Keratinocyte (primary cell): ENCODE data around the gene VAT1L. TPM values are rescaled to one million over a fixed set of nuclear protein-coding genes. Genes with fewer than 3 reads are reported as not detected.

Experiments used
- DNase-seq: peaks from one replicate; pipeline ENCODE4 v3.0.0-alpha.2; 2011; ENCODE audit warnings: low read depth, missing footprints, low spot score
- FAIRE-seq: peaks from 2 replicates; lab custom pipeline; 2011; peaks lifted over from hg19 to GRCh38; lab: Jason Lieb, UNC
- H2AFZ ChIP-seq: 2 replicates; pipeline ENCODE4 v1.6.0; 2012; ENCODE audit warnings: low read length, control low read depth, inconsistent platforms; ENCODE audit not compliant: control insufficient read depth
- H3K27ac ChIP-seq: 2 replicates; pipeline ENCODE4 v1.5.1; 2011; ENCODE audit warnings: low read length; ENCODE audit not compliant: control insufficient read depth, insufficient read depth
- H3K27me3 ChIP-seq: 3 replicates; pipeline ENCODE4 v1.6.0; 2011; ENCODE audit warnings: low read length; ENCODE audit not compliant: control insufficient read depth, insufficient read depth; ENCODE audit errors: extremely low read depth
- H3K36me3 ChIP-seq, 2 experiments: 2 replicates in 1 of 2; 3 replicates in 1 of 2; pipeline ENCODE4 v1.5.1; 2011; ENCODE audit warnings: low read length in 2 of 2, mild to moderate bottlenecking in 1 of 2; ENCODE audit not compliant: control insufficient read depth in 2 of 2, insufficient read depth in 2 of 2; ENCODE audit errors: extremely low read depth in 1 of 2
- H3K4me1 ChIP-seq: 3 replicates; pipeline ENCODE4 v1.5.1; 2011; ENCODE audit warnings: low read length; ENCODE audit not compliant: control insufficient read depth, insufficient read depth; ENCODE audit errors: extremely low read depth
- H3K4me2 ChIP-seq: 3 replicates; pipeline ENCODE4 v1.6.0; 2011; ENCODE audit warnings: low read depth, low read length; ENCODE audit not compliant: control insufficient read depth, insufficient read depth; ENCODE audit errors: extremely low read depth
- H3K4me3 ChIP-seq, 3 experiments: fragments of 200-600 bp in 1 of 3; sonication (generic) in 1 of 3; 2 replicates in 2 of 3; 3 replicates in 1 of 3; pipeline ENCODE4 v1.5.1; 2011 to 2016; ENCODE audit warnings: low read length in 3 of 3, mild to moderate bottlenecking in 3 of 3, control low read depth in 2 of 3, inconsistent platforms in 1 of 3, low read depth in 1 of 3, mixed read lengths in 1 of 3, mixed run types in 1 of 3, moderate library complexity in 1 of 3; ENCODE audit not compliant: control insufficient read depth in 2 of 3, insufficient read depth in 2 of 3; ENCODE audit errors: extremely low read depth in 1 of 3
- H3K79me2 ChIP-seq: 2 replicates; pipeline ENCODE4 v1.6.0; 2012; ENCODE audit warnings: low read length; ENCODE audit not compliant: control insufficient read depth, insufficient read depth
- H3K9ac ChIP-seq: 3 replicates; pipeline ENCODE4 v1.6.0; 2011; ENCODE audit warnings: low read length; ENCODE audit not compliant: control insufficient read depth, insufficient read depth; ENCODE audit errors: extremely low read depth
- H3K9me1 ChIP-seq: 3 replicates; pipeline ENCODE4 v1.6.0; 2011; ENCODE audit warnings: low read length; ENCODE audit not compliant: control insufficient read depth, insufficient read depth; ENCODE audit errors: extremely low read depth
- H3K9me3 ChIP-seq: 2 replicates; pipeline ENCODE4 v1.5.1; 2012; ENCODE audit warnings: low read depth, low read length; ENCODE audit not compliant: control insufficient read depth
- H4K20me1 ChIP-seq: 3 replicates; pipeline ENCODE4 v1.6.0; 2011; ENCODE audit warnings: low read length; ENCODE audit not compliant: control insufficient read depth, insufficient read depth; ENCODE audit errors: extremely low read depth
- CTCF ChIP-seq, 3 experiments: IDR thresholded peaks in 1 of 3; conservative IDR thresholded peaks in 1 of 3; optimal IDR thresholded peaks in 1 of 3; 2 replicates in 2 of 3; 3 replicates in 1 of 3; pipeline versions ENCODE3 to v1.5.1; 2011; ENCODE audit warnings: low read length in 3 of 3, mild to moderate bottlenecking in 3 of 3, moderate library complexity in 2 of 3, control low read depth in 1 of 3, inconsistent platforms in 1 of 3; ENCODE audit not compliant: insufficient read depth in 2 of 3; ENCODE audit errors: extremely low read depth in 1 of 3
- EZH2 ChIP-seq: IDR thresholded peaks from one replicate; pipeline ENCODE4 v1.6.1; 2012; ENCODE audit warnings: inconsistent platforms, mild to moderate bottlenecking, low read length, moderate library complexity
- dilution Hi-C: fragments of 300-500 bp; cut with MboI; formaldehyde crosslinking; loops from one replicate; pipeline ENCODE4 v1.7.0; 2020; ENCODE audit warnings: low sequenced_read_pairs; ENCODE audit not compliant: extremely low pct_ligation_motif_present
- polyA plus RNA-seq, 5 experiments: library from polyadenylated mRNA; depleted of rRNA in 3 of 5; stranded (reverse) in 3 of 5; stranded (forward) in 1 of 5; unstranded in 1 of 5; fragments of >200 nt; gene quantifications; 1 replicate in 1 of 5; 2 replicates in 3 of 5; 3 replicates in 1 of 5; pipeline versions ENCODE4 v1.2.1 to v1.2.3, GENCODE V29; 2011 to 2012; ENCODE audit warnings: missing spikeins in 2 of 5, low read depth in 1 of 5, low replicate concordance in 1 of 5

The VAT1L gene
- polyA plus RNA-seq, 1 donor (not counting 4 experiments of a cell fraction or from before 2014, with no cell fraction given): not detected

GRCh38 chr16:77761204-77761603, 27.2 kb upstream of the VAT1L start:
- H3K79me2 ChIP-seq: no peaks in the 10 kb centered on the region
- no peak for FAIRE-seq
- no peaks in the 10 kb centered on the region for H3K9me1 ChIP-seq
- H3K9me3 ChIP-seq: no peaks in the 10 kb centered on the region
- no peaks in the 10 kb centered on the region for H3K27me3 ChIP-seq
- no peak overlapping the region for H3K4me3 ChIP-seq
- no peak for DNase-seq
- dilution Hi-C loops: no loop called here
- no peak overlapping the region for H2AFZ ChIP-seq
- H3K27ac ChIP-seq: no peak overlapping the region
- H3K4me1 ChIP-seq: no peaks in the 10 kb centered on the region
- TF ChIP-seq EZH2 (no peak), CTCF (optimal IDR thresholded peaks at IDR 0.05 in 1 of 3, IDR thresholded peaks at IDR 0.05 in 1 of 3, conservative IDR thresholded peaks at IDR 0.05 in 1 of 3; ENCODE audit: extremely low read depth in 1 of 3, insufficient read depth in 2 of 3, low read length in 3 of 3) (no peak)
- no peak overlapping the region for H3K4me2 ChIP-seq
- no peak overlapping the region for H3K9ac ChIP-seq
- no peaks in the 10 kb centered on the region for H4K20me1 ChIP-seq
- H3K36me3 ChIP-seq: no peaks in the 10 kb centered on the region

DNA sequence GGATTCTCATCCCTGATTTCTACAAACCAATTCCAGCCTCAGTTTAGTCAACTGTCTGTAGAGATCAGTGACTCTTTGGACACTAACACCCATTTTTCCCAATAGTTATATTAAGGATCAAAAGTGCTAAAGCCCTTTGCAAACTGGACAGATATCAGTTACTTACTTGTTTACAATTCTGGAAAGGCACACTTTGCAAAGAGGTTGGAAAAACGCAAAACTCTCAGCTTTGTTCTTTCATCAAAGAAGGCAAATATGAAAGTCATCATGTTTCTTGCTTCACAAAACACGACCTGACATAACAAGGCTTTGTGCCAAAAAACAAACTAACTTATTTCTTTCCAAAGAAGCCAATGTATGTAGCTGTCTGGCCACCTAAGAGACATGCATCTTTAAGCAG, 26.1 kb upstream of the VAT1L start:
- Histone ChIP-seq H3K9ac (no peak overlapping the region), H2AFZ (no peak overlapping the region), H3K4me2 (no peak overlapping the region), H3K9me3 (no peaks in the 10 kb centered on the region), H3K36me3 (no peaks in the 10 kb centered on the region), H3K4me1 (no peaks in the 10 kb centered on the region), H3K79me2 (no peaks in the 10 kb centered on the region), H3K27ac (no peak overlapping the region), H4K20me1 (no peaks in the 10 kb centered on the region), H3K4me3 (no peak overlapping the region), H3K27me3 (no peaks in the 10 kb centered on the region), H3K9me1 (no peaks in the 10 kb centered on the region)
- DNase-seq (no peak), FAIRE-seq (no peak)
- TF ChIP-seq CTCF (optimal IDR thresholded peaks at IDR 0.05 in 1 of 3, IDR thresholded peaks at IDR 0.05 in 1 of 3, conservative IDR thresholded peaks at IDR 0.05 in 1 of 3; ENCODE audit: extremely low read depth in 1 of 3, insufficient read depth in 2 of 3, low read length in 3 of 3): no peak
- no peak for TF ChIP-seq EZH2
- dilution Hi-C loops: no loop called here
